ENCODE measurements around the gene ATP5IF1.

ATP5IF1 gene

GRCh38 chr1:28239004-28239403 is 3.1 kb downstream of the ATP5IF1 start:
- no peaks in the 10 kb centered on the region for H3K9me3 ChIP-seq (ENCODE audit: control insufficient read depth, low read length)
- H3K4me3 ChIP-seq (ENCODE audit: extremely low read depth, insufficient read depth, low read length, poor library complexity, severe bottlenecking): no peak overlapping the region
- no peak overlapping the region for H3K27ac ChIP-seq (ENCODE audit: low read depth, low read length, severe bottlenecking)
- WGBS, 2 experiments (ENCODE audit: insufficient coverage in 2 of 2): 86 to 100% methylated on average over 1 to 2 of the region's 2 CpGs
- peaks cover 24% of the 10 kb centered on the region for H3K36me3 ChIP-seq (ENCODE audit: control insufficient read depth, insufficient read depth, low read length)
- H3K4me1 ChIP-seq (ENCODE audit: control insufficient read depth, insufficient read depth, low read length, poor library complexity, severe bottlenecking): peaks cover 8% of the 10 kb centered on the region

- Histone ChIP-seq H3K36me3 (ENCODE audit: control insufficient read depth, insufficient read depth, low read length) (peaks cover 24% of the 10 kb centered on the region), H3K4me1 (ENCODE audit: control insufficient read depth, insufficient read depth, low read length, poor library complexity, severe bottlenecking) (peaks cover 8% of the 10 kb centered on the region), H3K9me3 (ENCODE audit: control insufficient read depth, low read length) (no peaks in the 10 kb centered on the region), H3K27ac (ENCODE audit: low read depth, low read length, severe bottlenecking) (no peak overlapping the region), H3K4me3 (ENCODE audit: extremely low read depth, insufficient read depth, low read length, poor library complexity, severe bottlenecking) (no peak overlapping the region)
- WGBS, 2 experiments (ENCODE audit: insufficient coverage in 2 of 2): 92 to 96% methylated on average over 4 of the region's 4 CpGs
Measured at GRCh38 chr1:28240024-28240423, 4.1 kb downstream of the ATP5IF1 start.

- H3K36me3 ChIP-seq (ENCODE audit: control insufficient read depth, insufficient read depth, low read length): peaks cover 24% of the 10 kb centered on the region
- H3K27ac ChIP-seq (ENCODE audit: low read depth, low read length, severe bottlenecking): no peak overlapping the region
- H3K4me3 ChIP-seq (ENCODE audit: extremely low read depth, insufficient read depth, low read length, poor library complexity, severe bottlenecking): no peak overlapping the region
- 94 to 100% methylated on average over 6 to 8 of the region's 10 CpGs for WGBS, 2 experiments (ENCODE audit: insufficient coverage in 2 of 2)
- H3K9me3 ChIP-seq (ENCODE audit: control insufficient read depth, low read length): no peaks in the 10 kb centered on the region
- peaks cover 8% of the 10 kb centered on the region for H3K4me1 ChIP-seq (ENCODE audit: control insufficient read depth, insufficient read depth, low read length, poor library complexity, severe bottlenecking)
Measured at GRCh38 chr1:28241638-28242241, 5.8 kb downstream of the ATP5IF1 start.

GRCh38 chr1:28243685-28244311 is 7.9 kb downstream of the ATP5IF1 start:
- Histone ChIP-seq H3K4me1 (ENCODE audit: control insufficient read depth, insufficient read depth, low read length, poor library complexity, severe bottlenecking) (peaks cover 12% of the 10 kb centered on the region), H3K4me3 (ENCODE audit: extremely low read depth, insufficient read depth, low read length, poor library complexity, severe bottlenecking) (no peak overlapping the region), H3K36me3 (ENCODE audit: control insufficient read depth, insufficient read depth, low read length) (peaks cover 4% of the 10 kb centered on the region), H3K27ac (ENCODE audit: low read depth, low read length, severe bottlenecking) (no peak overlapping the region), H3K9me3 (ENCODE audit: control insufficient read depth, low read length) (no peaks in the 10 kb centered on the region)
- 81 to 90% methylated on average over 2 of the region's 2 CpGs for WGBS, 2 experiments (ENCODE audit: insufficient coverage in 2 of 2)

GRCh38 chr1:28244549-28245251 is 8.8 kb downstream of the ATP5IF1 start:
- Histone ChIP-seq H3K4me3 (ENCODE audit: extremely low read depth, insufficient read depth, low read length, poor library complexity, severe bottlenecking) (no peak overlapping the region), H3K4me1 (ENCODE audit: control insufficient read depth, insufficient read depth, low read length, poor library complexity, severe bottlenecking) (peaks cover 17% of the 10 kb centered on the region), H3K9me3 (ENCODE audit: control insufficient read depth, low read length) (no peaks in the 10 kb centered on the region), H3K36me3 (ENCODE audit: control insufficient read depth, insufficient read depth, low read length) (no peaks in the 10 kb centered on the region), H3K27ac (ENCODE audit: low read depth, low read length, severe bottlenecking) (no peak overlapping the region)
- 93 to 96% methylated on average over 9 to 10 of the region's 13 CpGs for WGBS, 2 experiments (ENCODE audit: insufficient coverage in 2 of 2)

- H3K36me3 ChIP-seq (ENCODE audit: control insufficient read depth, insufficient read depth, low read length): no peaks in the 10 kb centered on the region
- peaks cover 17% of the 10 kb centered on the region for H3K4me1 ChIP-seq (ENCODE audit: control insufficient read depth, insufficient read depth, low read length, poor library complexity, severe bottlenecking)
- H3K4me3 ChIP-seq (ENCODE audit: extremely low read depth, insufficient read depth, low read length, poor library complexity, severe bottlenecking): peak overlapping the region; percentile 41
- H3K9me3 ChIP-seq (ENCODE audit: control insufficient read depth, low read length): no peaks in the 10 kb centered on the region
- H3K27ac ChIP-seq (ENCODE audit: low read depth, low read length, severe bottlenecking): no peak overlapping the region
- 72 to 73% methylated on average over 4 to 7 of the region's 11 CpGs for WGBS, 2 experiments (ENCODE audit: insufficient coverage in 2 of 2)
Measured at GRCh38 chr1:28246427-28246832, 10.5 kb downstream of the ATP5IF1 start.

GRCh38 chr1:28247612-28248272 is 11.8 kb downstream of the ATP5IF1 start:
- no peaks in the 10 kb centered on the region for H3K36me3 ChIP-seq (ENCODE audit: control insufficient read depth, insufficient read depth, low read length)
- peaks cover 17% of the 10 kb centered on the region for H3K4me1 ChIP-seq (ENCODE audit: control insufficient read depth, insufficient read depth, low read length, poor library complexity, severe bottlenecking)
- WGBS, 2 experiments (ENCODE audit: insufficient coverage in 2 of 2): 82 to 90% methylated on average over 6 to 8 of the region's 11 CpGs
- H3K4me3 ChIP-seq (ENCODE audit: extremely low read depth, insufficient read depth, low read length, poor library complexity, severe bottlenecking): peak overlapping the region; percentile 41
- H3K9me3 ChIP-seq (ENCODE audit: control insufficient read depth, low read length): no peaks in the 10 kb centered on the region
- peak overlapping the region; percentile 80 for H3K27ac ChIP-seq (ENCODE audit: low read depth, low read length, severe bottlenecking)

- Histone ChIP-seq H3K36me3 (ENCODE audit: control insufficient read depth, insufficient read depth, low read length) (no peaks in the 10 kb centered on the region), H3K9me3 (ENCODE audit: control insufficient read depth, low read length) (no peaks in the 10 kb centered on the region), H3K4me3 (ENCODE audit: extremely low read depth, insufficient read depth, low read length, poor library complexity, severe bottlenecking) (no peak overlapping the region), H3K27ac (ENCODE audit: low read depth, low read length, severe bottlenecking) (peak overlapping the region; percentile 80), H3K4me1 (ENCODE audit: control insufficient read depth, insufficient read depth, low read length, poor library complexity, severe bottlenecking) (peaks cover 17% of the 10 kb centered on the region)
- 8% methylated on average over 4 to 12 of the region's 12 CpGs for WGBS, 2 experiments (ENCODE audit: insufficient coverage in 2 of 2)
Measured at GRCh38 chr1:28248273-28249012, 12.5 kb downstream of the ATP5IF1 start.

GRCh38 chr1:28249013-28249865 is 13.3 kb downstream of the ATP5IF1 start:
- no peaks in the 10 kb centered on the region for H3K9me3 ChIP-seq (ENCODE audit: control insufficient read depth, low read length)
- no peak overlapping the region for H3K4me3 ChIP-seq (ENCODE audit: extremely low read depth, insufficient read depth, low read length, poor library complexity, severe bottlenecking)
- H3K4me1 ChIP-seq (ENCODE audit: control insufficient read depth, insufficient read depth, low read length, poor library complexity, severe bottlenecking): peaks cover 17% of the 10 kb centered on the region
- H3K36me3 ChIP-seq (ENCODE audit: control insufficient read depth, insufficient read depth, low read length): no peaks in the 10 kb centered on the region
- H3K27ac ChIP-seq (ENCODE audit: low read depth, low read length, severe bottlenecking): peak overlapping the region; percentile 80
- 100% methylated on average over 1 of the region's 3 CpGs; no CpG with 5 or more reads in 1 of the 2 experiments for WGBS, 2 experiments (ENCODE audit: insufficient coverage in 2 of 2)

All from mesodermal cell (in vitro differentiated cells).